HG03571 (cell line): Measurements from ENCODE around the gene EYA3.

Experiments
- ATAC-seq: cut with Tn5 transposase; IDR thresholded peaks from one replicate; pipeline ENCODE4 v1.9.1; 2021; ENCODE audit not compliant: unreplicated experiment

Gene EYA3

GRCh38 chr1:27941671-27942540 lies 146.5 kb downstream of the EYA3 start:
- no peak for ATAC-seq

- no peak for ATAC-seq
These were observed 147.4 kb downstream of the EYA3 start for GRCh38 chr1:27940870-27941560.

- no peak for ATAC-seq
These were observed 148.1 kb downstream of the EYA3 start for GRCh38 chr1:27940297-27940696.

- ATAC-seq = no peak
These were observed 149.9 kb downstream of the EYA3 start for GRCh38 chr1:27938488-27938887.

GRCh38 chr1:27937524-27937836 lies 150.9 kb downstream of the EYA3 start:
- no peak for ATAC-seq

- ATAC-seq = no peak
These were observed 152.0 kb downstream of the EYA3 start for GRCh38 chr1:27936370-27936769.

GRCh38 chr1:27935721-27936120 lies 152.7 kb downstream of the EYA3 start:
- ATAC-seq = no peak

- no peak for ATAC-seq
These were observed 153.4 kb downstream of the EYA3 start, which contains the start of gene SMPDL3B for GRCh38 chr1:27934818-27935549. Gene SMPDL3B, plus strand, starts transcription at chr1:27935000. Its CDS starts 184 bp downstream, at chr1:27935184.

- no peak for ATAC-seq
These were observed 156.7 kb downstream of the EYA3 start for GRCh38 chr1:27931759-27932158.

- no peak for ATAC-seq
These were observed 157.2 kb downstream of the EYA3 start for GRCh38 chr1:27931184-27931583.

GRCh38 chr1:27928216-27928954 lies 160.0 kb downstream of the EYA3 start:
- no peak for ATAC-seq

- no peak for ATAC-seq
These were observed 166.1 kb downstream of the EYA3 start for GRCh38 chr1:27922272-27922671.
